G401.6 (cell line): ENCODE data around the gene VPREB3.

Experiments used
- FAIRE-seq: peaks from 2 replicates; lab custom pipeline; 2012; peaks lifted over from hg19 to GRCh38; lab: Jason Lieb, UNC

VPREB3 gene

GRCh38 chr22:23754220-23754919 is at the start of gene VPREB3:
TSS of gene VPREB3 (minus strand) at chr22:23754425. CDS start at chr22:23754363, 62 bp downstream.
- FAIRE-seq, result no peak

GRCh38 chr22:23803001-23803819 is 49.0 kb upstream of the VPREB3 start:
- no peak for FAIRE-seq

DNA sequence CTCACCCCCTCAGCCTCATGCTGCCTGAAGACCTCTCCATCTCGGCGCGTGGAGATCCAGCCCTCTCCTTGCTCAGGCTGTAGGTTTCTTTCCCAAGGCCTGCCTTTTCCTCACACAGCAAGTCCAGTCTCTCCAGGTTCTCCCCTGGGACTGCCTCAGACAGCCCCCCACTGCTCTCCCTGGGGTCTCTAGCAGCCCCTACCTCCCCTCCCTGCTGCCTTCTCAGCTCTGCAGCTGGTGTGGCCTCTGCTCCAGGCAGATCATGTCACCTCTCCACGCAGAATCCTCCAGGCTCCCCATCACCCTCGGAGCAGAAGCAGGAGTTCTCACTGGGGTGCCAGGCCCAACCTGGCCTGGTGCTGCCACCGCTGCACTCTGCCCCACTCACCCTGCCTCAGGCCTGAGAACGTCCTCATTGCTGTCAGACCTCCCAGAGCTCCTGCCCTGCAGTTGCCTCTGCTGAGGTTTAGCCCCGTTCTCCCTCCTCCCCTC is 47.7 kb upstream of the VPREB3 start:
- no peak for FAIRE-seq

GRCh38 chr22:23801238-23801821 is 47.1 kb upstream of the VPREB3 start:
- no peak for FAIRE-seq

- no peak for FAIRE-seq
Observed at GRCh38 chr22:23800297-23801237, 46.3 kb upstream of the VPREB3 start.

DNA sequence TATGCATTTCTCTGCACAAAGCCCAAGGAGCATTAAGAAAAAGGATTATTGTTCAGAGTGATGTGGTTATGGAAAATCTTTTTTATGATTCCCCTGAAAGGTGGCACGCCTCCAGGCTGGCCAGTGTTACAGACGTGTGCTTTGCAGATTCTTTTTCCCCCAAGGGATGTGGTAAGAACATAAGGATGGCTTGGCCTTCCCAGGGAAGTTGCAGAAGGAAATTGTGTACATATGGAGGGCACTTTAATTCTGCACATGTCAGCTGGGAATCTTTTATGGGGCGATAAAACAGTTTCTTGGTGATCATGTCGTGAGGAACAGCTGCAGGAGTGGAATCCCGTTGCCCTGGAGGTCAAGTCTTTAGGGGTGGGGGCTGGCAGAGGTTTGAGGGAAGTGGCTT is 42.2 kb upstream of the VPREB3 start:
- FAIRE-seq, result no peak

DNA sequence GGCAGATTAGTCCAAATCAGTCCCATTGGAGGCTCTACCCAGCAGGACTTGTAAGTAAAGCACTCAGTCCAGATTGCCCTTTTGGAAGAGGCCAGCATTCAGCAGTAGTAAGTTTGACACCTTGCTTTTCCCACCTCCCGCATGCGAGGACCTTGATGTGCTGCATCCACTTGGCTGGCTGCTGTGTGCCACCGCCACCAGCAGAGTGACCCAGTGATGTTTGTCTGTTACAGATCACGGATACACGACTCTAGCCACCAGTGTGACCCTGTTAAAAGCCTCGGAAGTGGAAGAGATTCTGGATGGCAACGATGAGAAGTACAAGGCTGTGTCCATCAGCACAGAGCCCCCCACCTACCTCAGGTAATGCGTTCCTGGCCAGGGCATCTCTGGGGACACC is 39.1 kb upstream of the VPREB3 start:
- FAIRE-seq, result no peak

GRCh38 chr22:23791738-23792645 is 37.8 kb upstream of the VPREB3 start:
- no peak for FAIRE-seq

DNA sequence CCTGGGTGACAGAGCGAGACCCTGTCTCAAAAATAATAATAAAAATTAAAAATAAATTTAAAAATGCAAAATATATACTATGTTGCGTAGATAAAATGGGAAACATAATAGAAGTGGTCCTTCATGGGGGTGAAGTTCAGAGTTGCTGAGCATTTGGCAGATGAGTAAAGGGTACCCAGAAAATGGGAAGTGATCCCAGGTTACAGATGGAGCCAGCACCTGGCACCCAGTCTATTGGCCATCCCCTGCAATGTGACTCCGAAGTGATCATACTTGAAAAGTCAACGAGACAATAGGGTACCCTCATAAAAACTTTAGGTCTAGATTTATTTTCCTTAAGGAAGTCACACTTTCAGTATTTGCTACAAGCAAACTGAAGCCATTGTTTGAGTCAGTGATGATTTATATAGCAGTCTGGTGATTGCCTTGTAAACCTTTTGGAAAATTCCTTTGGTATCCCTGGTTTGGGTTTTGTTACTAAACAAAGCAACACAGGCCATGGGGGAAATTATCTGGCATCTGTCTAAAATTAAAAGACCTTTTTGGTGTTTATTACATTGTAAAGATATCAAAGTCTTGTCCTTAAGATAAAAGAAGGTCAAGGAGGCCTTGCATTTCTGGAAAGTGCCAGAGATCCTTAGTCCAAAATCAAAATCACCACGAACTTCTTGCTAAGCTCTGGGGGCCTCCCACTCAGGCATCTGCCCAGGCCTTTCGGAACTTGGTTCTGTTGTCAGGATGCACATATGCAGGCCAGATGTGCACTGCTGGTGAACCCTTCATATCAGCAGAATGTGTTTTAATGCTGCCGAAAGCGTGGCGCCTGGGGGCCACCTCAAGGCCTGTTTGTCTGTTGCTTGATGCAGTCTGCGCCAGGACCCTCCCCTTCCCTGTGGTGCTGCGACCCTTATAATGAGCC is 36.9 kb upstream of the VPREB3 start:
- FAIRE-seq, result no peak

GRCh38 chr22:23789638-23790037 is 35.4 kb upstream of the VPREB3 start:
- no peak for FAIRE-seq

- no peak for FAIRE-seq
Observed at GRCh38 chr22:23789121-23789520, 34.9 kb upstream of the VPREB3 start.

- FAIRE-seq, result no peak
Observed at GRCh38 chr22:23787910-23788309, 33.7 kb upstream of the VPREB3 start.

- FAIRE-seq, result no peak
Observed at GRCh38 chr22:23787600-23787896, 33.3 kb upstream of the VPREB3 start.

- no peak for FAIRE-seq
Observed at GRCh38 chr22:23786752-23787599, 32.8 kb upstream of the VPREB3 start, which contains the start of gene SMARCB1. TSS of gene SMARCB1 (plus strand) at chr22:23786966. CDS start at chr22:23787170, 204 bp downstream.

- FAIRE-seq, result no peak
Observed at GRCh38 chr22:23786261-23786710, 32.1 kb upstream of the VPREB3 start.

GRCh38 chr22:23784215-23784732 is 30.0 kb upstream of the VPREB3 start:
- no peak for FAIRE-seq

GRCh38 chr22:23783265-23784150 is 29.3 kb upstream of the VPREB3 start:
- FAIRE-seq, result no peak

DNA sequence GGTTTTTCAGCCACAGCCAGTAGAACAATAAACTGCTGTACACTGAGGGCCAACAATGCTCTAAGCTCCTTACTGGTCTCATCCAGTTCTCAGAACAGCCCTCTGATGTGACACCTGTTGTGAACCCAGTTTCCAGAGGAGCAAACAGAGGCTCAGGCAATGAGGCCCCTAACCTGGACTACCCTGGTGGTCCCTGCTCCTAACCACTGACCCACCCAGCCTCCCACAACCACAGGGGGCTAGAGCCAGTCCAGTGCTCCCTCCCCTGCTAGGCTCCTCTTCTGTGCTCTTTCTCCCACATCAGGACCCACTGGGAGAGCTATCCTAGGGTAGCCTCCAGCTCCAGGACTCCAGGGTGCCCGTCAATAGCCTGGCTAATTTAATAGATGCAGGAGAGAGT is 28.5 kb upstream of the VPREB3 start:
- no peak for FAIRE-seq
